ENCODE data around the gene DUOX2.

Gene DUOX2

DNA sequence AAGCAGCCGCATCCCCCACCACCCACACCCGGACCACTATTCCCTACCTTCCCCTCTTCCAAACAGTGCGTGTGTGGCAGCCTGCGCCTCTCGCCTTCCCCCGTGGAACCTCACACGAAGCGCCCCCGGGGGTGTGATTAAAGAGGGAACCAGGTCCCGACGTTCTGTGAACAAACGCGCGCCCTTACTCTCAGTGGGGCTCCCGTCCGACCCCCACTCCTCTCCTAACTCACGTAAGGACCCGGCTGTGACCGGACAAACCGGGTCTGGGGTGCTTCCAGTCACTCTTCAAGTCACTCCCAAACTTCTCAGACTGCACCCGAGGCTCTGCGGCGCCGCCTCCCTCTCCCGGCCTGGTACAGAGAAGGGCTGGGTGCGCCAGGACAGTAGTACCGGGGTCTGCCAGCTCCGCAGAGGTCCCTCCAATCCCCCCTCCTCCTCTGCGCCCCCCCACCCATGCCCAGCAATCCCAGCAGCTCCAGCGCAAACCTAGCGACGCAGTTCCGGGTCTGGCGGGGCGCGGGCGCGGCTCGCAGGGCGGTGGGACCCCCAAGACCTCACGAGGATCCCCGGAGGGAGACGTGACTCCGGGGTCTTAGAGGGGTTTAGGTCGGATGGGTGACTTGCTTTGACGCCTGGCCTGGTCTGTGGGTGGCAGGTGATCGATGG is 15.1 kb upstream of the DUOX2 start:
- WGBS (ENCODE audit: insufficient coverage): 6% methylated on average over 29 of the region's 47 CpGs
- H3K4me1 ChIP-seq (ENCODE audit: control extremely low read depth in 1 of 4, control insufficient read depth in 4 of 4, insufficient read depth in 4 of 4, low read length in 3 of 4): peaks cover 0 to 10% (median 5%) of the 10 kb centered on the region in 4 experiments
- H3K27me3 ChIP-seq (replicated peaks in 2 of 5; ENCODE audit: control insufficient read depth in 4 of 5, insufficient read depth in 5 of 5, low read length in 4 of 5): peaks cover 5 to 85% (median 43%) of the 10 kb centered on the region in 5 experiments
- ChIA-PET POLR2A (no interaction called here), CTCF (interaction anchor here (1.0 kb wide), 1 partner anchor 17 kb away, joined by 4 read pairs; no protein-coding TSS in a partner anchor)
- peak in 2 of 3 donors; percentile 14 to 33 for DNase-seq
- no peak overlapping the region for H3K27ac ChIP-seq (ENCODE audit: insufficient read depth in 1 of 2, low read depth in 1 of 2, low read length in 2 of 2, poor library complexity in 1 of 2, severe bottlenecking in 2 of 2)
- peak overlapping the region in 4 of 7 experiments; percentile 23 to 61 (median 46) for H3K4me3 ChIP-seq (ENCODE audit: control insufficient read depth in 1 of 7, extremely low read depth in 1 of 7, insufficient read depth in 4 of 7, low read depth in 2 of 7, low read length in 6 of 7)
- H3K36me3 ChIP-seq (ENCODE audit: control insufficient read depth in 4 of 4, insufficient read depth in 4 of 4, low read length in 3 of 4): no peaks in the 10 kb centered on the region
- H3K9me3 ChIP-seq (ENCODE audit: control extremely low read depth in 1 of 5, control insufficient read depth in 4 of 5, insufficient read depth in 2 of 5, low read depth in 1 of 5, low read length in 4 of 5): no peaks in the 10 kb centered on the region

GRCh38 chr15:45126535-45127158 is 12.7 kb upstream of the DUOX2 start:
- peaks cover 0 to 10% (median 5%) of the 10 kb centered on the region in 4 experiments for H3K4me1 ChIP-seq (ENCODE audit: control extremely low read depth in 1 of 4, control insufficient read depth in 4 of 4, insufficient read depth in 4 of 4, low read length in 3 of 4)
- no CpG with 5 or more reads among the region's 2 CpGs for WGBS (ENCODE audit: insufficient coverage)
- H3K27me3 ChIP-seq (replicated peaks in 2 of 5; ENCODE audit: control insufficient read depth in 4 of 5, insufficient read depth in 5 of 5, low read length in 4 of 5): peaks cover 7 to 81% (median 42%) of the 10 kb centered on the region in 5 experiments
- peak; percentile 51 to 64 (median 54) for DNase-seq
- H3K27ac ChIP-seq (ENCODE audit: insufficient read depth in 1 of 2, low read depth in 1 of 2, low read length in 2 of 2, poor library complexity in 1 of 2, severe bottlenecking in 2 of 2): no peak overlapping the region
- H3K4me3 ChIP-seq (ENCODE audit: control insufficient read depth in 1 of 7, extremely low read depth in 1 of 7, insufficient read depth in 4 of 7, low read depth in 2 of 7, low read length in 6 of 7): no peak overlapping the region
- H3K36me3 ChIP-seq (ENCODE audit: control insufficient read depth in 4 of 4, insufficient read depth in 4 of 4, low read length in 3 of 4): no peaks in the 10 kb centered on the region
- CTCF ChIA-PET: interaction anchor here (0.7 to 1.8 kb wide), 17 partner anchors 8 to 274 kb away, joined by 3 to 7 read pairs (median 4); partner anchors contain the start of genes DUOX2 and DUOXA2
- no peaks in the 10 kb centered on the region for H3K9me3 ChIP-seq (ENCODE audit: control extremely low read depth in 1 of 5, control insufficient read depth in 4 of 5, insufficient read depth in 2 of 5, low read depth in 1 of 5, low read length in 4 of 5)
- POLR2A ChIA-PET: interaction anchor here (0.6 kb wide), 1 partner anchor 338 kb away, joined by 3 read pairs; no protein-coding TSS in a partner anchor

DNA sequence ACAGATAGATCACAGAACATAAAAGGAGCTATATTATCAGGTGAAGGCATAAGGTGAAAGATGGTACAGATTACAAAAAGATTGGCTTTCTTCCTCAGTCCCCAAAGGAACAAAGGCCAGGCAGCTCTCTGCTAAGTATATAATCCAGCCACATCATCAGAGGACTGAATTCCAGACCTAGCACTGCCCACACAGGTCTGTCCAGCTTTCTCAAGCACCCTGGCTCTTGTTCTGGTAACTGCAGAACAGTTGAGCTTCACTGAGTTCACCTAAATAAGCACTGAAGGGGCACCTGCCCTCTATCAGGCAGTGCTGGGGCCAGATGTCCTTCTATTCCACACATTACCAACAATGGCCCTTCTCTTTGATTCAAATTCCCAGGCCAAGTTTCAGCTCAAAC is 9.4 kb upstream of the DUOX2 start:
- Histone ChIP-seq H3K4me1 (ENCODE audit: control extremely low read depth in 1 of 4, control insufficient read depth in 4 of 4, insufficient read depth in 4 of 4, low read length in 3 of 4) (no peaks in the 10 kb centered on the region), H3K27ac (ENCODE audit: insufficient read depth in 1 of 2, low read depth in 1 of 2, low read length in 2 of 2, poor library complexity in 1 of 2, severe bottlenecking in 2 of 2) (no peak overlapping the region), H3K9me3 (ENCODE audit: control extremely low read depth in 1 of 5, control insufficient read depth in 4 of 5, insufficient read depth in 2 of 5, low read depth in 1 of 5, low read length in 4 of 5) (no peaks in the 10 kb centered on the region), H3K27me3 (replicated peaks in 2 of 5; ENCODE audit: control insufficient read depth in 4 of 5, insufficient read depth in 5 of 5, low read length in 4 of 5) (peaks cover 7 to 56% (median 29%) of the 10 kb centered on the region in 5 experiments), H3K4me3 (ENCODE audit: control insufficient read depth in 1 of 7, extremely low read depth in 1 of 7, insufficient read depth in 4 of 7, low read depth in 2 of 7, low read length in 6 of 7) (no peak overlapping the region), H3K36me3 (ENCODE audit: control insufficient read depth in 4 of 4, insufficient read depth in 4 of 4, low read length in 3 of 4) (no peaks in the 10 kb centered on the region)
- CTCF ChIA-PET: interaction anchor here (0.8 to 2.3 kb wide), 6 partner anchors 11 to 276 kb away, joined by 3 to 10 read pairs (median 4); no protein-coding TSS in a partner anchor
- no peak for DNase-seq
- POLR2A ChIA-PET: no interaction called here

- Histone ChIP-seq H3K9me3 (ENCODE audit: control extremely low read depth in 1 of 5, control insufficient read depth in 4 of 5, insufficient read depth in 2 of 5, low read depth in 1 of 5, low read length in 4 of 5) (no peaks in the 10 kb centered on the region), H3K4me1 (ENCODE audit: control extremely low read depth in 1 of 4, control insufficient read depth in 4 of 4, insufficient read depth in 4 of 4, low read length in 3 of 4) (peaks cover 0 to 6% (median 3%) of the 10 kb centered on the region in 4 experiments), H3K36me3 (ENCODE audit: control insufficient read depth in 4 of 4, insufficient read depth in 4 of 4, low read length in 3 of 4) (no peaks in the 10 kb centered on the region), H3K27ac (ENCODE audit: insufficient read depth in 1 of 2, low read depth in 1 of 2, low read length in 2 of 2, poor library complexity in 1 of 2, severe bottlenecking in 2 of 2) (no peak overlapping the region), H3K4me3 (ENCODE audit: control insufficient read depth in 1 of 7, extremely low read depth in 1 of 7, insufficient read depth in 4 of 7, low read depth in 2 of 7, low read length in 6 of 7) (no peak overlapping the region), H3K27me3 (replicated peaks in 2 of 5; ENCODE audit: control insufficient read depth in 4 of 5, insufficient read depth in 5 of 5, low read length in 4 of 5) (peaks cover 5 to 52% (median 28%) of the 10 kb centered on the region in 5 experiments)
- ChIA-PET CTCF (interaction anchor here (1.4 to 1.7 kb wide), 4 partner anchors 21 to 85 kb away, joined by 3 to 4 read pairs (median 4); no protein-coding TSS in a partner anchor), POLR2A (no interaction called here)
- no peak for DNase-seq
- 94% methylated on average over 7 of the region's 7 CpGs for WGBS (ENCODE audit: insufficient coverage)
Observed at GRCh38 chr15:45122719-45123118, 8.7 kb upstream of the DUOX2 start.

GRCh38 chr15:45121706-45122417 is 7.9 kb upstream of the DUOX2 start:
- no peaks in the 10 kb centered on the region for H3K36me3 ChIP-seq (ENCODE audit: control insufficient read depth in 4 of 4, insufficient read depth in 4 of 4, low read length in 3 of 4)
- peaks cover 2 to 53% (median 34%) of the 10 kb centered on the region in 5 experiments for H3K27me3 ChIP-seq (replicated peaks in 2 of 5; ENCODE audit: control insufficient read depth in 4 of 5, insufficient read depth in 5 of 5, low read length in 4 of 5)
- DNase-seq: no peak
- H3K27ac ChIP-seq (ENCODE audit: insufficient read depth in 1 of 2, low read depth in 1 of 2, low read length in 2 of 2, poor library complexity in 1 of 2, severe bottlenecking in 2 of 2): no peak overlapping the region
- ChIA-PET CTCF (interaction anchor here (1.0 to 1.7 kb wide), 6 partner anchors 9 to 85 kb away, joined by 3 to 5 read pairs (median 4); no protein-coding TSS in a partner anchor), POLR2A (no interaction called here)
- H3K4me1 ChIP-seq (ENCODE audit: control extremely low read depth in 1 of 4, control insufficient read depth in 4 of 4, insufficient read depth in 4 of 4, low read length in 3 of 4): peaks cover 0 to 12% (median 7%) of the 10 kb centered on the region in 4 experiments
- 59% methylated on average over 5 of the region's 9 CpGs for WGBS (ENCODE audit: insufficient coverage)
- no peak overlapping the region for H3K4me3 ChIP-seq (ENCODE audit: control insufficient read depth in 1 of 7, extremely low read depth in 1 of 7, insufficient read depth in 4 of 7, low read depth in 2 of 7, low read length in 6 of 7)
- no peaks in the 10 kb centered on the region for H3K9me3 ChIP-seq (ENCODE audit: control extremely low read depth in 1 of 5, control insufficient read depth in 4 of 5, insufficient read depth in 2 of 5, low read depth in 1 of 5, low read length in 4 of 5)

DNA sequence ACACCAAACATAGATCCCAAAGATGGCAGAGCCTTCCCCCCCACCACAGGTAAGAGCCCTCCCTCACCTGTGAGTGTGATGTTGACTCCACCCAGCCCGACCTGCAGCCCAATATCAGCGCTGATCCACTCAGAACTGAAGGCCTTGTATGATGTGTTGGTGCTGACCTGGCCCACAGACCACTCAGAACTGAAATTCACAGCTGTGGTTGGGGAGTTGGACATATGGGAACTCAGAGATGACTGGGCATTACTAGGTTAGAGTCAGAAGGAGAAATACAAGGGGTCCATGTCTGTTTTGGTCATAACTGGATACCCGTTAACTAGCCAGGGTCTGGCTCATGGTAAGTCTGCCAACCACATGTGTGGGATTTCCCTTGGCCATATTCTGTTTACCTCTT is 7.0 kb upstream of the DUOX2 start:
- H3K27ac ChIP-seq (ENCODE audit: insufficient read depth in 1 of 2, low read depth in 1 of 2, low read length in 2 of 2, poor library complexity in 1 of 2, severe bottlenecking in 2 of 2): no peak overlapping the region
- H3K4me1 ChIP-seq (ENCODE audit: control extremely low read depth in 1 of 4, control insufficient read depth in 4 of 4, insufficient read depth in 4 of 4, low read length in 3 of 4): peaks cover 0 to 20% (median 11%) of the 10 kb centered on the region in 4 experiments
- H3K27me3 ChIP-seq (replicated peaks in 2 of 5; ENCODE audit: control insufficient read depth in 4 of 5, insufficient read depth in 5 of 5, low read length in 4 of 5): peaks cover 2 to 62% (median 30%) of the 10 kb centered on the region in 5 experiments
- DNase-seq: no peak
- ChIA-PET CTCF (interaction anchor here (1.0 to 1.6 kb wide), 5 partner anchors 8 to 14 kb away, joined by 3 to 5 read pairs (median 3); no protein-coding TSS in a partner anchor), POLR2A (no interaction called here)
- H3K4me3 ChIP-seq (ENCODE audit: control insufficient read depth in 1 of 7, extremely low read depth in 1 of 7, insufficient read depth in 4 of 7, low read depth in 2 of 7, low read length in 6 of 7): no peak overlapping the region
- H3K9me3 ChIP-seq (ENCODE audit: control extremely low read depth in 1 of 5, control insufficient read depth in 4 of 5, insufficient read depth in 2 of 5, low read depth in 1 of 5, low read length in 4 of 5): no peaks in the 10 kb centered on the region
- 100% methylated on average over 2 of the region's 3 CpGs for WGBS (ENCODE audit: insufficient coverage)
- no peaks in the 10 kb centered on the region for H3K36me3 ChIP-seq (ENCODE audit: control insufficient read depth in 4 of 4, insufficient read depth in 4 of 4, low read length in 3 of 4)

Measured in common myeloid progenitor, CD34-positive (primary cell).